ENCODE results near the gene CUTC.

Gene CUTC

DNA sequence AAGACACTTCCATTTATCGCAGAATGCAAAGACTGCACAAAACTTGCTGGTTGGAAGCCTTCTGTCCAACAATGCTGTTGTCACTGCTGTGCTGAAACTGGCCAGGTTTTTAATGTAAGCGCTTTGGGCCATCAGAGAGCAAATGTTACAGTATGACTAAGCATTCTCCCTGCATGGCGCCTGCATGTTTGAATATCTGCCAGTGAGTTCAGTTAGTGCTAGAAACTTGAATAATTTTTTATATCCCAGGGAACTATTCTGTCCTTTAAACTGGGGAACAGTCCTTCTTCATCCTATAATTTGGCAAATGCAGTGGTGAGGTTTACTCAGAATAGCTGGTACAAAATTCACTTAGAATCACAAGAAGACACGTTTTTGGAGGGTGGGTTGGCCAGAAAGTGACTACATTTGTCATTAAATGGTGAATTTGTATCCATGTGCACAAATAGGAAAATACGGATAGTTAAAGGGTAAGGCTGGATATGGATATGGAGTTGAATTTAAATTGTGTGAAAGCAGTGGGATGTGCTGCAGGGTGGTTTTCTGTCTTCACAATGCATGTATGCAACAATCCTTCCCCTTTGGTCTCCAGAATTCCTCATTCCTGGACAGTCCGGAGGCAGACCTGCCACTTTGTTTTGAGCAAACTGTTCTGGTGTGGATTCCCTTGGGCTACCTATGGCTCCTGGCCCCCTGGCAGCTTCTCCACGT lies 52.1 kb downstream of the CUTC start:
- peak; percentile 59 for DNase-seq (ENCODE audit: low spot score)

DNA sequence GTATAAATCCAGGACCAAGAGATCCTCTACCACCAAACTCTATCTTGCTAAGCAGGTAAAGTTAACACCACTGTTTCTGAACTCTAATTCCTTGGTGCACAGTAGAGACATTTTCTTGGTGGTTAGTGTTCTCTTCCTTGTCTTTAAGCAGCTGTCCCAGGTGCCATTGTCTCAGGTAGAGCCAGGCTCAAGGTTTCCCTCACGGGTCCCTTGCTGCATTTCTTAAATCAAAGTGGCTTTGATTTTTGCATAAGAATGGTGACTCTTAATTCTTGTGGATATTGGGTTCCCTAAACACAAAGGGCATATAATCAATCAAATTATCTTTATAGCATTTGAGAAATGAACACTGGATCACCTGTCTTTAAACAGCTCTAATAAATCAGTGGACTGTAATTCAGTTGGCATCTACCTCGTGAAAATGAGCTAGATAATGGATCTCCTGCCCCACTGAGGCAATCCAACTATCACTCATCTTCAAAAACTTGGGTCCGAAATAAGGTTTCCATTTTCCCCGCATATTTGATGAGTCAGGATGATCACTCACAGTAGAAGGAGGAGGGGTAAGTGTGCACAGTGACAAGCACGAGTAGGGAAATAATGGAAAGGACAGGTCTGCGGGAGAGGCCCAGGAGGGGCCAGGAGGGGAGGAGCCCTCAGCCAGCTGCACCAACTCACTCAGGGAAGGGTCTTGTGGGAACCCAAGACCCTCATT lies 52.9 kb downstream of the CUTC start:
- no peak for DNase-seq (ENCODE audit: low spot score)

DNA sequence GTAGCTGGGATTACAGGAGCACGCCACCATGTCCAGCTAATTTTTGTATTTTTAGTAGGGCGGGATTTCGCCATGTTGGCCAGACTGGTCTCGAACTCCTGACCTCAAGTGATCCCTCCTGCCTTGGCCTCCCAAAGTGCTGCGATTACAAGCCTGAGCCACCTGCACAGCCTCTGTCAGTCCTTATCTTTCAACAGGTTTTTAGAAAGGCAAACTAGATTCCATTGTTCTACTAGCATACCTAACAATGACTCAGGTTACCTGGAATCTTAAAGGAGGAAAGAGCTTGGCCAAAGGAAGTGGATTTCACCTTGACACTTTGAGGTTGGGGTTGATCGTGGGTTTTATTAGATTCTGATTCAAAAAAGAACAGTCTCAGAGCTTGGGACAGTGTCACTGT lies 53.6 kb downstream of the CUTC start:
- DNase-seq (ENCODE audit: low spot score), result no peak

DNA sequence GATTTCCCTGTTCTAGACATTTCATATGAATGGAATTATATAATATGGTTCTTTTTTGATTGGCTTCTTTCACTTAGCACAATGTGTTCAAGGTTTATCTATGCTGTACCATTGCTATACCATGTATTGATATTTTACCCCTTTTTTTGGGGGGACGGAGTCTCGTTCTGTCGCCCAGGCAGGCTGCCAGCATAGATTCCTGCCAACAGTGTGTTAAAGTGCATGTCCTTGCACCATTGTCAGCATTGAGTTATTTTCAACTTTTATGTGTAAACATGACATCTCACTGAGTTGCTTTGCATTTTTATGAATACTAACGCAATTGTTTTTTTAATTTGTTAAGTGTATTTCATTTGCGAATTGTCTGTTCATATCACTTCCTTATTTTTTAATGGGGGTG lies 55.3 kb downstream of the CUTC start:
- DNase-seq (ENCODE audit: low spot score), result no peak

DNA sequence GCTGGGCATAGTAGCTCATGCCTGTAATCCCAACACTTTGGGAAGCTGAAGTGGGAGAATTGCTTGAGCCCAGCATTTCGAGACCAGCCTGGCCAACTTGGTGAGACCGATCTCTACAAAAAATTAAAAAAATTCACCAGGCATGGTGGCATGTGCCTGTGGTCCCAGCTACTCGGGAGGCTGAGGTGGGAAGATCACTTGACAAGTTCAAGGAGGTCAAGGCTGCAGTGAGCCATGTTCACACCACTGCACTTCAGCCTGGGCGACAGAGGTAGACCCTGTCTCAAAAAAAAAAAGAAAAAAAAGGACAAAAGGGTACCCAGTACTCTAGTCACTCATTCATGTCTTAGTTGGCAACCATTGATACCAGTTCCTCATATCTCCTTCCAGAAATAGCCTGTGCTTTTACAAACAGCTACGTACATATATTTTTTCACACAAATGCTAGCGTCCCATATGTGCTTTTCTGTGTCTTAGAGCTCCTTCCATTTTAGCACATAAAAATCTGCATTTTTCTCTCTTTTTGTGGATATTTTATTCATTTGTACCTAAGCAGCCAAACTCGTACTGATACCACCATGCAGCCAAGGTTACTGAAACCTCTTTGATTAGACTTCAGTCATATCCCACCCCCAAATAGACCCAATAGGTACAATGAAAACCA lies 55.9 kb downstream of the CUTC start:
- DNase-seq (ENCODE audit: low spot score), result no peak

DNA sequence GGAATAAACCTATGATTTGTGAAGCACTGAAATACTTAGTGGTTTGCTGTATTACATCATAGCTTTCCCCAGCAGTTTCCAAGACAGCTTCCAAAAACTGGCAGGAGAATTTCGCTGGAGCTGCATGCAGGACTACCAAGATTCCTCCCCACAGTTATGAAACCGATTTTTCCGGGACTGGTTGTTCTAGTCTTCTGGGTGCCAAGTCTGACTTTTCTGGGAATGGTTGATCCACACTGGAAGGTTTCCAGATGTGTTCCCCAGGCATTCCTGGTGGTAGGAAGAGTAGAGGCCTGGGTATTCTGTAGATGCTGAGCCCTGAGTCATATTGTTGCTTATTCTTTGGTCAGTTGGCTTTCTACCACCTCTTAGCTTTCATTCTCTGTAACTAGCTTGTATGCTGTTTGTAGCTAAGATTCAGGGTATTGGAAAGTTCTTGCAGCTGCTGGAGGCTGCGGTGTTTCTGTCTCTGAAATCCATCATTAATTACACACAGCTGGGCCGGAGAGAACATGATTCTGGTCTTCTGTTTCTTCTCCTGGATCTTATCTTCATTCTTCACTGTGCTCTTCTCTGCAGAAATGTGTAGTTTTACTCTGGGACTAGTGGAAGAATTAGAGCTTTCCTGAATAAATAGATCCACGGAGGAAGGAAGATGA lies 56.7 kb downstream of the CUTC start:
- peak; percentile 75 for DNase-seq (ENCODE audit: low spot score)

DNA sequence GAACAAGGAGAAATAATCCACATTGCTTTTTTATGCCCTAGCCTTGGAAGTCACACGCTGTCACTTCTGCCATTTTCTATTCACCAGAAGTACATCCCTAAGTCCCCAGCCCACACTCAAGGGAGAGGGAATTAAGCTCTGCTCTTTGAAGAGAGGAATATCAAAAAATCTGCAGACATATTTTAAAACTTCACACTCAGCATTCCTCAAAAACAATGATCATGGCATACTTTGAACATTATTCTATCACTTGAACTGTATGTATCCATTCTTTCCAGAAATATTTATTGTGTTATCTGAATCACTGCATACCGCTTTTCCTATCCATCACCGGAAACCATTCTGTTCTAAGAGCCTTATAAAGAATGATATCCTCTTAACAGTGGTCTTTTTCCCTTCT lies 59.8 kb downstream of the CUTC start:
- DNase-seq (ENCODE audit: low spot score), result no peak

DNA sequence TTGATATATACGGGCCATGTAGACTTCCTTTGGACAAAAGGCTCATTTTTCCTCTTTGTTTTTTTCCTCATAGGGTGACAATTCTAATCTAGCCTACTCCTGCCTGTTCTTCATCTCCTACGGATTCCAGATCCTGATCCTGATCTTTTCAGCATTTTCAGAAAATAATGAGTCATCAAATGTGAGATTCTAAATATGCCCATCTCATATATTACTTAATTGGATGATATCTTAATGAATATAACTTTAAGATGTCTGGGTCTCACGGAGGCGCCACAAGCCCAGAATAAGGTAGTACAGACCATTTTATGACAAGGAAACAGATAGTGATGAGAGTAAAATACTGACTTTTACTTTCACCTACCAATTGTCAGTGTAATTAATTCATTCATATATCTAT lies 61.8 kb downstream of the CUTC start:
- no peak for DNase-seq (ENCODE audit: low spot score)

DNA sequence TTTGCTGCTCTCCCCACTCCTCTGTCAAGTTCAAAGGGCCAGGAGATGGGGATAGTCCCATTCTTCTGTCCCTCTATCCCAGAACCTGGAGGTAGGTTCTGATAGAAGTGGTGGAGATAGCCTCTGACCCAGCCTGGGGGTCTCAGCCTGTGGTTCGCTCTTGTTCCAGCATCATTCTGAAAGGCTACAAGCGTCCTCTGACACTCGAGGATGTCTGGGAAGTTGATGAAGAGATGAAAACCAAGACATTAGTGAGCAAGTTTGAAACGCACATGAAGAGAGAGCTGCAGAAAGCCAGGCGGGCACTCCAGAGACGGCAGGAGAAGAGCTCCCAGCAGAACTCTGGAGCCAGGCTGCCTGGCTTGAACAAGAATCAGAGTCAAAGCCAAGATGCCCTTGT lies 64.9 kb downstream of the CUTC start:
- no peak for DNase-seq (ENCODE audit: low spot score)

DNA sequence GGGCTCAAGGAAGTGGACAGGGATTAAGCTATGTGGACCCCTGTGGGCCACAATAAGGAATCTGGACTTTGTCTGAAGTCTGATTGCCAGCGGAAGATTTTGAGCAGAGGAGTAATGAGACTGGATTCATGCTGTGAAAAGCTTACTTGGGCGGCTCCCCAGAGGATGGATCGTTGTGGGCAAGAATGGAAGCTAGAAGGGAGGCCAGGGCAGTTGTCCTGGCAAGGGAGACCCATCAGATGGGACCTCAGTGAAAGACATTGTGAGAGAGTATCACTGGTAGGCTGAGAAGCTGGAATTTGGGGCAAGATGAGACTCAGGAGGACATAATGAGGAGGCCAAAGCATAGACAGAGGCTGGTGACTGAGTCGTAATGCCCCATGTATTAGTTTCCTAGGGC lies 66.0 kb downstream of the CUTC start:
- DNase-seq (ENCODE audit: low spot score), result no peak

DNA sequence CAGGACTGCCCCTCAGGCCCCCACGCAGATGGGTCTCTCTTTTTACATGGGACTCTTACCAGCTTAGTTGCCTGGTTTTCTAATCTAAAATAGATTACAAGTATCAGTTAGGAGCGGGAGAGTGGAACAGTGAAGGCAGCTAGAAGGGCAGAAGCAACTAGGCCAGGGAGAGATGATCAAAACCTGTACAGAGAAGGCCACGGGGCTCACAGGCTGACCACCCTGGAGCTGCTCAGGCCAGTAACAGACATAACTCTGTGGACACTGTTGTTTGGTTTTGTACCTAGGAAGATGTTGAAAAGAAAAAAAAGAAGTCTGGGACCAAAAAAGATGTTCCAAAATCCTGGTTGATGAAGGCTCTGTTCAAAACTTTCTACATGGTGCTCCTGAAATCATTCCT lies 66.9 kb downstream of the CUTC start:
- DNase-seq (ENCODE audit: low spot score), result no peak

DNA sequence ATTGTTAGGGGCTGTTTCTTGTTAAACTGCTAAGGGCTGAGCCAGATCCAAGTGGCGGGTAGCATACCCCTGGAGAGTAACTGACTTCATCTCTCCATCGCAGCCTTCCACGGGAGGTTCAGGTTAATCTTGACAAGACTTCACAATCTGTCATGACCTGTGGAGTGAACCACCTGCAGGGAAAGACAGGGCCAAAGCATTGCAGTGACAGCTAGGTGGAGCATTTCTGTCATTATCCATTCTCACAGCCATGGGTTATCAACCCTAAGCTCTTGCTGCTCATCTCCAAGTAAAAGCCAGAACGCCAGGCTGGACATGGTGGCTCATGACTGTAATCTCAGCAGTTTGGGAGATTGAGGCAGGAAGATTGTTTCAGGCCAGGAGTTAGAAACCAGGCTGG lies 67.6 kb downstream of the CUTC start:
- DNase-seq (ENCODE audit: low spot score), result no peak

DNA sequence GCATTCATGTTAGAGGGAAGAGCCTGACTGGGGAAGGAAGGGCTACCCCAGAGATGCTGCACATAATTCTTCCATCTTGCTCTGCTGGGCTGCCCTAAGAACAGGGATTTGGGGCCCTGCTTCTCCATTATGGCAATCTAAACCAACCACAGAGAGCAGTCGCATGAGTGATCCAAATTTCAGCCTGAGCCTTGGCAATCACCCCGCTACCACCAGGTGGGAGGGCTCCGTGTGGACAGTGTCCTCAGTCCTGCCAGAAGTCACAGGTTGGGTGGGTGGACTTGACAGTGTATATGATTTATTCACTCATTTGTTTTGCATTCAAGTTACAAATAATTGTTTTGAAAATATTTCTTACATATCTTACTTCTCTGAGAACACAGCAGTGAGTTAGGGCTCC lies 72.4 kb downstream of the CUTC start:
- no peak for DNase-seq (ENCODE audit: low spot score)

DNA sequence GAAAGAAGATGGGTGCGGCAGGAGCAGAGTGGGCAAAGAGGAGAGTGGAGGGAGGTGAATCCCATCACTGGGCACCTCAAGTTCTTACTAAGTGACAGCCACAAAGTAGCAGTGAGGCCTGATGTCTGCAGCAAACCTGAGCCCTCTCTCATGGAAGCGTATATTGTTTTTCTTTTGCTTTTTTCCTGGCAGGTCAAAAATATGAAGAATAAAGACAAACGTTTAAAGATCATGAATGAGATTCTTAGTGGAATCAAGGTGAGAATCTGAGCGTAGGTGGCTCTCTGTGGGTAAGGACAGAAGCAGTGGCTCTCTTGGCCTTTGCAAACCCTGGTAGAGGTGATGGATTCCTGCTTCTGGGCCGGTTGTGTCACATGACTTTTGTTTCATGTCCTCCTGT lies 73.2 kb downstream of the CUTC start:
- DNase-seq (ENCODE audit: low spot score), result no peak

Data from GM03348 (cell line).